Endothelial cell of umbilical vein (primary cell): Measurements from ENCODE around the gene SMARCC1. TPM values are rescaled to one million over a fixed set of nuclear protein-coding genes. Genes with fewer than 3 reads are reported as not detected.

Experiments
- BruUV-seq: library from RNA; stranded (reverse); fragments of 400-500 nt; replicated peaks from 2 replicates; lab custom pipeline; 2021; lab: Mats Ljungman, UMichigan
- CTCF ChIA-PET: fragments of 300-600, 350-600 bp; sonication (Branson Sonifier 250); formaldehyde crosslinking; loops from one replicate; lab custom pipeline; 2021; ENCODE audit warnings: antibody characterized with exemption, inconsistent platforms; lab: Charles Lee
- POLR2A ChIA-PET: fragments of 300-600, 350-600 bp; sonication (Branson Sonifier 250); formaldehyde crosslinking; loops from one replicate; lab custom pipeline; 2021; ENCODE audit warnings: antibody characterized with exemption, inconsistent platforms; lab: Charles Lee
- DNase-seq: peaks from one replicate; pipeline ENCODE4 v3.0.0-alpha.2; 2011; ENCODE audit warnings: low read depth, low spot score
- FAIRE-seq: peaks from 2 replicates; lab custom pipeline; 2011; peaks lifted over from hg19 to GRCh38; lab: Jason Lieb, UNC
- H2AFZ ChIP-seq: 2 replicates; pipeline ENCODE4 v1.6.0; 2012; ENCODE audit warnings: low read depth, low read length, control low read depth, inconsistent platforms
- H3K27ac ChIP-seq: 2 replicates; pipeline ENCODE4 v1.5.1; 2011; ENCODE audit warnings: low read depth, mild to moderate bottlenecking, control low read depth, low read length, moderate library complexity; ENCODE audit not compliant: insufficient read depth
- H3K27me3 ChIP-seq, 2 experiments: 2 replicates each; pipeline versions ENCODE4 v1.6.0 to v1.6.1; 2011; ENCODE audit warnings: low read length in 2 of 2, mixed read lengths in 1 of 2; ENCODE audit not compliant: control insufficient read depth in 2 of 2, insufficient read depth in 2 of 2
- H3K36me3 ChIP-seq, 2 experiments: 2 replicates in 1 of 2; 3 replicates in 1 of 2; pipeline ENCODE4 v1.5.1; 2011; ENCODE audit warnings: low read length in 2 of 2, mild to moderate bottlenecking in 1 of 2, moderate library complexity in 1 of 2; ENCODE audit not compliant: control insufficient read depth in 2 of 2, insufficient read depth in 2 of 2; ENCODE audit errors: extremely low read depth in 1 of 2
- H3K4me1 ChIP-seq: 3 replicates; pipeline ENCODE4 v1.5.1; 2011; ENCODE audit warnings: mild to moderate bottlenecking, low read length; ENCODE audit not compliant: control insufficient read depth, insufficient read depth; ENCODE audit errors: extremely low read depth
- H3K4me2 ChIP-seq: 2 replicates; pipeline ENCODE4 v1.6.1; 2011; ENCODE audit warnings: low read length, control low read depth, mixed read lengths; ENCODE audit not compliant: insufficient read depth
- H3K4me3 ChIP-seq, 3 experiments: fragments of 200-600 bp in 1 of 3; sonication (generic), shearing (Covaris generic) in 1 of 3; replicated peaks in 1 of 3; 2 replicates each; pipeline ENCODE4 v1.5.1; 2011 to 2016; ENCODE audit warnings: control low read depth in 3 of 3, low read length in 3 of 3, mild to moderate bottlenecking in 2 of 3, inconsistent platforms in 1 of 3, low read depth in 1 of 3, moderate library complexity in 1 of 3; ENCODE audit not compliant: insufficient read depth in 1 of 3
- H3K79me2 ChIP-seq: 2 replicates; pipeline ENCODE4 v1.6.0; 2012; ENCODE audit warnings: low read length, inconsistent platforms; ENCODE audit not compliant: control insufficient read depth, insufficient read depth
- H3K9ac ChIP-seq: replicated peaks from 2 replicates; pipeline ENCODE3; 2011; ENCODE audit warnings: low read length, control low read depth; ENCODE audit not compliant: insufficient read depth; ENCODE audit errors: extremely low read depth
- H3K9me1 ChIP-seq: replicated peaks from 3 replicates; pipeline ENCODE4 v1.6.0; 2011; ENCODE audit warnings: mild to moderate bottlenecking, low read length; ENCODE audit not compliant: control insufficient read depth, insufficient read depth; ENCODE audit errors: extremely low read depth
- H3K9me3 ChIP-seq: replicated peaks from 2 replicates; pipeline ENCODE4 v1.5.1; 2012; ENCODE audit warnings: low read length, inconsistent platforms; ENCODE audit not compliant: control insufficient read depth, insufficient read depth
- H4K20me1 ChIP-seq: replicated peaks from 2 replicates; pipeline ENCODE3; 2011; ENCODE audit warnings: mild to moderate bottlenecking, low read length; ENCODE audit not compliant: control insufficient read depth, insufficient read depth; ENCODE audit errors: extremely low read depth
- CTCF ChIP-seq, 2 donors: IDR thresholded peaks; 1 replicate in 1 of 2; 2 replicates in 1 of 2; pipeline ENCODE4 v1.5.1; 2011; ENCODE audit warnings: low read length in 2 of 2, mild to moderate bottlenecking in 2 of 2, moderate library complexity in 2 of 2, control low read depth in 1 of 2, inconsistent platforms in 1 of 2, low read depth in 1 of 2; ENCODE audit not compliant: insufficient read depth in 1 of 2; ENCODE audit errors: extremely low read depth in 1 of 2
- EZH2 ChIP-seq: IDR thresholded peaks from 2 replicates; pipeline ENCODE4 v1.6.1; 2012; ENCODE audit warnings: borderline replicate concordance, low read depth, mild to moderate bottlenecking, moderate library complexity, low read length, inconsistent platforms; ENCODE audit not compliant: severe bottlenecking
- FOS ChIP-seq: IDR thresholded peaks from 2 replicates; pipeline ENCODE4 v1.6.1; 2011; ENCODE audit warnings: mild to moderate bottlenecking, low read length, moderate library complexity, borderline replicate concordance; ENCODE audit not compliant: insufficient read depth
- GATA2 ChIP-seq: IDR thresholded peaks from 2 replicates; pipeline ENCODE4 v1.7.0; 2011; ENCODE audit warnings: low read depth, mild to moderate bottlenecking, moderate library complexity, mixed read lengths, low read length; ENCODE audit not compliant: insufficient read length, insufficient read depth
- JUN ChIP-seq: IDR thresholded peaks from 2 replicates; pipeline ENCODE4 v1.6.1; 2011; ENCODE audit warnings: borderline replicate concordance, low read depth; ENCODE audit not compliant: insufficient read length, insufficient read depth
- MAX ChIP-seq: IDR thresholded peaks from 2 replicates; pipeline ENCODE4 v1.6.1; 2011; ENCODE audit not compliant: insufficient read depth, insufficient read length
- MYC ChIP-seq: IDR thresholded peaks from one replicate; pipeline ENCODE4 v1.6.1; 2011; ENCODE audit warnings: mild to moderate bottlenecking, low read depth, low read length
- POLR2A ChIP-seq: IDR thresholded peaks from 2 replicates; pipeline ENCODE4 v1.6.1; 2012; ENCODE audit warnings: low read depth, mild to moderate bottlenecking, control low read depth, low read length
- POLR2AphosphoS5 ChIP-seq: IDR thresholded peaks from 2 replicates; pipeline ENCODE4 v1.6.1; 2012; ENCODE audit warnings: low read depth, mild to moderate bottlenecking, control low read depth, low read length, moderate library complexity; ENCODE audit not compliant: insufficient read depth
- dilution Hi-C: fragments of 300-500 bp; cut with MboI; formaldehyde crosslinking; loops from one replicate; pipeline ENCODE4 v1.15.0; 2019; ENCODE audit warnings: low sequenced_read_pairs; ENCODE audit not compliant: extremely low pct_ligation_motif_present
- intact Hi-C: fragments of 100-400 bp; cut with micrococcal nuclease; formaldehyde crosslinking; loops from one replicate; pipeline ENCODE4 v1.10.0; 2022
- polyA plus RNA-seq, 4 experiments: library from polyadenylated mRNA; depleted of rRNA in 3 of 4; stranded (reverse) in 3 of 4; unstranded in 1 of 4; fragments of >200 nt; gene quantifications; 2 replicates each; pipeline versions ENCODE4 v1.2.1 to v1.2.3, GENCODE V29; 2011 to 2012; ENCODE audit warnings: missing spikeins in 1 of 4
- total RNA-seq: library from RNA; stranded (reverse); gene quantifications from 2 replicates; pipeline ENCODE4 v1.2.3, GENCODE V29; 2021

The SMARCC1 gene
- total and polyA plus RNA-seq, 2 donors (not counting 3 experiments of a cell fraction or from before 2014, with no cell fraction given) = 23.0 to 138 TPM

GRCh38 chr3:47711596-47711995, 70.1 kb downstream of the SMARCC1 start:
- peaks cover 15 to 24% of the 10 kb centered on the region in 2 experiments for H3K36me3 ChIP-seq
- CTCF ChIA-PET = interaction anchor here (1.2 kb wide), 1 partner anchor 26 kb away, joined by 3 read pairs; no protein-coding TSS in a partner anchor

GRCh38 chr3:47705391-47705790, 76.3 kb downstream of the SMARCC1 start:
- H3K4me2 ChIP-seq = no peak overlapping the region
- TF ChIP-seq POLR2A = no peak
- TF ChIP-seq FOS = no peak
- no peak for TF ChIP-seq EZH2
- TF ChIP-seq MAX = no peak
- no peak for TF ChIP-seq GATA2
- TF ChIP-seq CTCF (IDR thresholded peaks at IDR 0.05; ENCODE audit: extremely low read depth in 1 of 2, insufficient read depth in 1 of 2, low read depth in 1 of 2, low read length in 2 of 2) = no peak
- TF ChIP-seq MYC = no peak
- TF ChIP-seq JUN = no peak
- no peak for TF ChIP-seq POLR2AphosphoS5
- intact Hi-C loops (no loop called here), dilution Hi-C loops (no loop called here)
- H3K27ac ChIP-seq = no peak overlapping the region
- no peaks in the 10 kb centered on the region for H3K27me3 ChIP-seq
- no TSS peak for BruUV-seq
- H3K9me1 ChIP-seq = no peaks in the 10 kb centered on the region
- H3K36me3 ChIP-seq = peaks cover 12 to 22% of the 10 kb centered on the region in 2 experiments
- POLR2A ChIA-PET = no interaction called here
- H3K4me1 ChIP-seq = no peaks in the 10 kb centered on the region
- no peak overlapping the region for H3K9ac ChIP-seq
- H3K4me3 ChIP-seq = no peak overlapping the region
- no peaks in the 10 kb centered on the region for H3K9me3 ChIP-seq
- no peaks in the 10 kb centered on the region for H4K20me1 ChIP-seq
- FAIRE-seq (no peak), DNase-seq (no peak)
- CTCF ChIA-PET = interaction anchor here (0.5 to 1.4 kb wide), 5 partner anchors 9 to 508 kb away, joined by 3 to 4 read pairs (median 4); no protein-coding TSS in a partner anchor
- H2AFZ ChIP-seq = no peak overlapping the region
- H3K79me2 ChIP-seq = no peaks in the 10 kb centered on the region

More at GRCh38 chr3:47711596-47711995, 70.1 kb downstream of the SMARCC1 start:
- Histone ChIP-seq H3K9me1 (no peaks in the 10 kb centered on the region), H3K9me3 (no peaks in the 10 kb centered on the region), H3K4me2 (no peak overlapping the region), H3K4me1 (peaks cover 11% of the 10 kb centered on the region), H3K4me3 (no peak overlapping the region), H3K27me3 (no peaks in the 10 kb centered on the region), H4K20me1 (no peaks in the 10 kb centered on the region), H3K79me2 (peaks cover 16% of the 10 kb centered on the region), H3K27ac (no peak overlapping the region), H3K9ac (no peak overlapping the region), H2AFZ (no peak overlapping the region)
- POLR2A ChIA-PET = no interaction called here
- FAIRE-seq (no peak), DNase-seq (no peak)
- no TSS peak for BruUV-seq
- intact Hi-C loops = no loop called here
- TF ChIP-seq POLR2A = no peak
- dilution Hi-C loops = no loop called here
